H54 (cell line): Measurements from ENCODE around the gene KATNB1.
"Not testable (repeated sequence)": the region's sequence is repeated elsewhere in the genome, so short reads cannot be mapped to it uniquely, and the experiment has no call there.

Experiments used
- DNase-seq: peaks from one replicate; pipeline ENCODE4 v3.0.0; 2011; ENCODE audit warnings: low spot score, mixed read lengths; ENCODE audit not compliant: insufficient read length
- FAIRE-seq: peaks from 3 replicates; lab custom pipeline; 2011; peaks lifted over from hg19 to GRCh38; lab: Jason Lieb, UNC
- POLR2A ChIP-seq: IDR thresholded peaks from 2 replicates; pipeline ENCODE4 v1.6.1; 2011; ENCODE audit warnings: low read depth, mild to moderate bottlenecking, low read length

Gene KATNB1

DNA sequence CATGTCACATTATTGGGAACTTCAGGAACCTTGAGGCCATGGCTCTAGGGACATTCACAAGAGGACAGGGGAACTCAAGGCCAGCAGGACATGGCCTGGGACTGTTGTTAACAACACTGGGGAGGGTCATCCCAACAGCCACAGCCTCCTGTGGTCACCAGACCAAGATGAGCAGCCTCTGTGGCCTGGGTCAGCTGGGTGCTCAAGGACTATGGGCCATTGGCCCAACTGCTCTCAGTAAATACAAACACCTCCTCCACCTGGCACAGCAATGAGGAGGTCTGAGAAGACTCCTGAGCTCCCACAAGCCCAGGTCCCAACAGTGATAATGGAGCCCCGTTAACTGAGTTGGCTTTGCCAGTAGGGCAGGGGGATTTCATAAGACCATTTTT, 45.8 kb downstream of the KATNB1 start:
- no peak for FAIRE-seq
- DNase-seq, result no peak
- no peak for TF ChIP-seq POLR2A

DNA sequence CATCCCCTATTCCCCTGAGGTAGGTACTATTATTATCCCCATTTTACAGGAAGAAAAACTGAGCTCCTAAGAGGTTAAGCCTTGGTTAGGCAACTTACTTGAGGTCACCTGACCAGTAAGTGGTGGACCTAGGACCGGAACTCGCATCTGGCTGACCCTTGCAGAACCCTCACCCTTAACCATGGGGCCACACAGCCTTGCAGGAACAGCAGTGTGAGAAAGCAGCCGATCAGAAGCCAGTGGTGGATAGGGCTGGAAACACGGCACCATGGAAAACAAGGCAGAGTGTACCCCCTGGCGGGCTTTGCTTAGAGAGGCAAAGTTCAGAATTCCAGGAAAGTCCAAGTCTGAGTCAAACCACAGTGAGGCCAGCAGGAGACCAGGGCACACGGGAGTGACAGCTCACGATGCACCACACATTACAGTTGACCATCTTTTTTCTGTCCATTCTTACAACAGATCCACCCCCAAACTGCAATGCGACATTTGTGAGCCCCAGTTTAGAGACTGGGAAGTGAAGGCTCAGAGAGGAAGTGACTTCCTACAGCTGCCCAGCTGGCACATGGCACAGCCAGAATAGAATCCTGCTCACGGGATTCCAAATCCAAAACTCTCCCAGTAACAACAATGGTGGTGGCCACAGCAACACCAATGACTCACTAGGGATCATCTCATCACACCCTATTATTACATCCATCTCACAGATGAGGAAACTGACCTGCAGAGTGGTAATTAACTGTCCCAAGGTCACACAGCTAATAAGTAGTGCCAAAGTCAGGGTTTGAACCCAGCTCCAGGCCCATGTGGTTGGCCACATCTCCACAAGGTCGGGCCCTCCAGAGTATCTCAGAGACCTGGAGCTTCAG, 46.4 kb downstream of the KATNB1 start:
- DNase-seq (peak; percentile 33), FAIRE-seq (no peak)
- TF ChIP-seq POLR2A, result no peak

DNA sequence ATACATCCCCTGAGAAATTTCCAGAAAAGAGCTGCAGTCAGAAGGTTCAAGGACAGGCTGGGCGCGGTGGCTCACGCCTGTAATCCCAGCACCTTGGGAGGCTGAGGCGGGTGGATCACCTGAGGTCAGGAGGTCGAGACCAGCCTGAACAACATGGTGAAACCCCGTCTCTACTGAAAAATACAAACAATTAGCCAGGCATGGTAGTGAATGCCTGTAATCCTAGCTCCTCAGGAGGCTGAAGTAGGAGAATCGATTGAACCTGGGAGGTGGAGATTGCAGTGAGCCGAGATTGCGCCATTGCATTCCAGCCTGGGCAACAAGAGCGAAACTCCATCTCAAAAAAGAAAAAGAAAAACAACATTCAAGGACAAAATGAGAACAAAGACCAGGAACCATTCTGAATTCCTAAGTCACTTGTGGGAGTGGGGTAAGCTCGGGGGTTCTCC, 47.1 kb downstream of the KATNB1 start:
- not testable (repeated sequence) for FAIRE-seq, DNase-seq

- no peak for FAIRE-seq
Observed at GRCh38 chr16:57783116-57783515, 47.5 kb downstream of the KATNB1 start.

GRCh38 chr16:57783883-57784282, 48.3 kb downstream of the KATNB1 start:
- no peak for FAIRE-seq
- DNase-seq, result no peak
- no peak for TF ChIP-seq POLR2A

More at GRCh38 chr16:57783116-57783515, 47.5 kb downstream of the KATNB1 start:
- DNase-seq, result no peak
- TF ChIP-seq POLR2A, result no peak

- DNase-seq (no peak), FAIRE-seq (no peak)
Observed at GRCh38 chr16:57784334-57784733, 48.8 kb downstream of the KATNB1 start.

DNA sequence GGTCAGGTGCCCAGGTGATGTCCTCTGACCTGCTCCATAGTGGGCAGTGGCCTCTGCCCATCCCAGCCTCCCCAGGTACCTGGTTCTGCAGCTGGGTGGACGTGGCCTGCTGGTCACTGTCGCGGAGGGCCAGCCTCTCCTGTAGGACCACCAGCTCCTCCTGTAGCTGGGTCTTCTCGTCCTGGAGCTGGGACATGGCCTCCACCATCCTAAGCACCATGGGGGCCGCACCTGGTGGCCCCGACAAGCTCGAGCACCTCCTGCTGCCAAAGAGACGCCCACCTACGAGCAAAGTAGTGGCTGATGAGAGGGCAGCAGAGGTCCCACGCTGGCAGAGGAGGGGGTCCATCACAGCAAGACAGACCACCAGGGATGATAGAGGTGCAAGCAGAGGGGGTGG, 49.8 kb downstream of the KATNB1 start:
- TF ChIP-seq POLR2A, result no peak
- DNase-seq (no peak), FAIRE-seq (no peak)

More at GRCh38 chr16:57784334-57784733, 48.8 kb downstream of the KATNB1 start:
- TF ChIP-seq POLR2A, result no peak

DNA sequence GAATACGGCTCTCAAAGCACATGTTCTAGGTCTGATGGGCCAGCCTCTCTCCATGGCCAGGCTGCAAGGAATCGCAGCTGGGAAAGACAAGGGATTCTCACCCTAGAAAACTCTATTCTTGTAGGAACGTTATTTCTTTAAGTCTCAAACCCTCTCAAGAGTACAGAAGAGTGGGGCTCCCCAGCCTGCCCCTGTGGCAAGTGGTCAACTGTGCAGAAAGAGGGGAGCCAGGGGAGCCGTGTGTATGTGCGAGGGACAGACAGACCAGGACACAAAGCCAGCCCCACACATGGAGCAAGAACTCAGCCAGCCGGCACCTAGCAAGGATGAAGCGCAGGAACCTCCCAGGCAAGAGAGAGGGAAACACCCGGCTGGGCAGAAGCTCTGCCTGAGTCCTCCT, 50.4 kb downstream of the KATNB1 start:
- DNase-seq, result no peak
- FAIRE-seq, result no peak
- no peak for TF ChIP-seq POLR2A

DNA sequence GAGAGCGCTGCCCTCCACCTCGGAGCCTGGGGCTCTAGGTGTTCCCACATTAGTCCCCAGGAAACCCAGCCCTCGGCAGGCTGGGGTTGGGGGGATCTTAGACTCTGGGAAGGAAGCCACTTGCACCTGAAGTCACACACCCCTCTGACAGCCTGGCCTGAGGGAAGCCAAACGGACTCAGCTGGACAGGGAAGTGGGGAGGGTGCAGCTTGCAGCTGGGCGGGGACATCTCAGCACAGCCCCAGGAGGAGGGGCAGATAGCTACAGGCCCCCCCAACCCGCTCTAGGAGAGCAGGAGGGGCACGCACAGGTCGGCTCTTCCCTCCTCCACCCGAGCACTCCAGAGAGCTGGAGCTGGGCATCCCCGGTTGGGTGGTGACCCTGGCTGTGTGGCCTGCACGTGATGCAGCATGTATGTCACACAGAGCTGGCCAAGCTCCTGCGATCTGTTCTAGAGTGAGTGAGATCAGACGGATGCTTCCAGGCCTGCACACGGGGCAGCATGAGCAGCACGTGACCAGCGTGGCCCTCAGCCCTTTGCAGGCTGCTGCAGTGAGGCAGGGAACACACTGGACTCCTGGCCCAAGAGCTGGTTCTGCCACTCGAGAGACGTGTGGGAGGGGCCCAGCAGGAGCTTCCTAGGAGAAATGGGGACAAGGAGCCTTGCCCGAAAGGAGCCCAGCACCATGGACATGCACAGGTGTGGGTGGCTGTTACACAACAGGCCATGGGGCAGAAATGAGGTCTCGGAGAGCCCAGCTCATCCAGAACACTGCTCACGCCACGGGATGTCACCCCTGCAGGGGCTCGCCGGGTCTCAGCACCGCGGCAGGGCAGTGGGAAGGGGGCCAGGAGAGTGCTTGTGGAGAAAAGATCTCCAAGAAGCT, 51.3 kb downstream of the KATNB1 start:
- no peak for TF ChIP-seq POLR2A
- DNase-seq (no peak), FAIRE-seq (no peak)

DNA sequence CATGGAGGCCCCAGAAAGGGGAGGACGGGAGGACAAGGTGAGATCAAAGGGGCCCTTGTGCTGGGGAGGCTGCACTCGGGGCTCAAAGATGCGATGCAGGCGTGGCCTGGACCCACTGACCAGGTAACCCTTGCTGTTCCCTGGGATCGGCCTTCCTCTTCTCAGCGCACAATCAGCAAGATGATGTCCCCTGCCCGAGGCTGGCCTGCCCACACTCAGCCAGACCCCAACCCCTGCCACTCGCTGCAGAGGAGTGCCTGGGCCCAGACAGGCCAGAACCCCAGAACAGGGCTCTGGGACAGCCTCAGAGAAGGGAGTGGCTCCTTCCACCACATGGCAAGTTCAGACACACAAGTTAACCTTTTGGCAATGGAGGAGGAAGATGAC, 51.9 kb downstream of the KATNB1 start:
- FAIRE-seq (no peak), DNase-seq (no peak)
- TF ChIP-seq POLR2A, result no peak

GRCh38 chr16:57788252-57788841, 52.8 kb downstream of the KATNB1 start:
- FAIRE-seq (no peak), DNase-seq (no peak)
- TF ChIP-seq POLR2A, result no peak

GRCh38 chr16:57788951-57789350, 53.4 kb downstream of the KATNB1 start:
- no peak for TF ChIP-seq POLR2A
- no peak for DNase-seq
- no peak for FAIRE-seq

GRCh38 chr16:57791195-57791892, 55.8 kb downstream of the KATNB1 start:
- TF ChIP-seq POLR2A, result no peak
- DNase-seq, result no peak
- no peak for FAIRE-seq
